Measurements from ENCODE around the gene VPS13D. TPM values are rescaled to one million over a fixed set of nuclear protein-coding genes. Genes with fewer than 3 reads are reported as not detected.

Gene VPS13D
- total RNA-seq, 1 experiment from 2014 or later = 30.7 TPM

GRCh38 chr1:12555411-12556367 lies 325.9 kb downstream of the VPS13D start:
- Histone ChIP-seq H3K9me3 (ENCODE audit: low read length) (no peaks in the 10 kb centered on the region), H2AFZ (ENCODE audit: low read length) (no peak overlapping the region), H3K9ac (ENCODE audit: low read length) (no peak overlapping the region), H3F3A (ENCODE audit: low read length, unreplicated experiment) (no peaks in the 10 kb centered on the region), H3K9me2 (replicated peaks; ENCODE audit: low read length) (no peaks in the 10 kb centered on the region), H3K4me3 (ENCODE audit: low read length) (no peak overlapping the region), H3K27me3 (ENCODE audit: low read length) (no peaks in the 10 kb centered on the region), H3K4me2 (ENCODE audit: low read length) (no peak overlapping the region), H3K4me1 (ENCODE audit: insufficient read depth, low read length) (peaks cover under 1% of the 10 kb centered on the region; the same call in 1 of the 2 replicates), H3K27ac (ENCODE audit: low read length) (no peak overlapping the region), H4K20me1 (ENCODE audit: low read length) (no peaks in the 10 kb centered on the region), H3K36me3 (ENCODE audit: low read depth, low read length) (no peaks in the 10 kb centered on the region), H3K79me2 (ENCODE audit: low read length) (no peaks in the 10 kb centered on the region)
- DNase-seq = no peak
- TF ChIP-seq EZH2 (IDR thresholded peaks at IDR 0.05; ENCODE audit: low read length, unreplicated experiment) (no peak), EZH2phosphoT487 (IDR thresholded peaks at IDR 0.05; ENCODE audit: borderline replicate concordance, low read length) (no peak)
- TF ChIP-seq, protein P1, sequence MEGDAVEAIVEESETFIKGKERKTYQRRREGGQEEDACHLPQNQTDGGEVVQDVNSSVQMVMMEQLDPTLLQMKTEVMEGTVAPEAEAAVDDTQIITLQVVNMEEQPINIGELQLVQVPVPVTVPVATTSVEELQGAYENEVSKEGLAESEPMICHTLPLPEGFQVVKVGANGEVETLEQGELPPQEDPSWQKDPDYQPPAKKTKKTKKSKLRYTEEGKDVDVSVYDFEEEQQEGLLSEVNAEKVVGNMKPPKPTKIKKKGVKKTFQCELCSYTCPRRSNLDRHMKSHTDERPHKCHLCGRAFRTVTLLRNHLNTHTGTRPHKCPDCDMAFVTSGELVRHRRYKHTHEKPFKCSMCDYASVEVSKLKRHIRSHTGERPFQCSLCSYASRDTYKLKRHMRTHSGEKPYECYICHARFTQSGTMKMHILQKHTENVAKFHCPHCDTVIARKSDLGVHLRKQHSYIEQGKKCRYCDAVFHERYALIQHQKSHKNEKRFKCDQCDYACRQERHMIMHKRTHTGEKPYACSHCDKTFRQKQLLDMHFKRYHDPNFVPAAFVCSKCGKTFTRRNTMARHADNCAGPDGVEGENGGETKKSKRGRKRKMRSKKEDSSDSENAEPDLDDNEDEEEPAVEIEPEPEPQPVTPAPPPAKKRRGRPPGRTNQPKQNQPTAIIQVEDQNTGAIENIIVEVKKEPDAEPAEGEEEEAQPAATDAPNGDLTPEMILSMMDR (conservative IDR thresholded peaks at IDR 0.05; ENCODE audit: low read depth, low read length) = no peak
- ATAC-seq = no peak
- BruUV-seq (replicated peaks) = no TSS peak
- CTCF ChIA-PET = no interaction called here
- POLR2A ChIA-PET (ENCODE audit: unreplicated experiment) = no interaction called here
- intact Hi-C loops (cut with micrococcal nuclease) = no loop called here

DNA sequence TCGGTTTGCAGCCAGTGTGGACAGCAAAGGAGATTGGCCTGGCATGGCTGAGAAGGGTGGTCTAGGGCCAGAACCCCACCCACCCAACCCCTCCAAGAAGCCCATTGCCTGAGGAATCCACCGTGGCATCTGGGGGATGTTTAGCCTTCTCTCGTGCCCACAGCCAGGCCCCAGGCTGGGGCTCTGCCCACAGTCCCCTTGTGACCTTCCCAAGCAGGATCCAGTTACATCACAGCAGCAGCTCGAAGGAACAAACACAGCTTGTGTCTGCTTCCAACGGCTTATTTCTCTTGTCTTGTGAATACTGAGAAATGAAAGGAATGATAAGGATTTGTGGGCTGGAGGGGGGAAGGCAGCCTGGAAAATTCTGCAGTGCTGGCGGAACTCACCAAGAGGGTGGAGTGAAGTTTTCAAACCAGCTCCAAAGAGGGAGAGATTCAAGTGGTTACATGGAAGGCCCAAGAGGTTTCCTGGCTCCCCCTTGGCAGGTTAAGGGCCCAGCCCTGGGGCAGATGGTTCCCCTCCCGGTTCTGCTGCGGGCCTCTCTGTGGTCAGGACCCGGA lies 326.6 kb downstream of the VPS13D start:
- H3K4me1 ChIP-seq (ENCODE audit: insufficient read depth, low read length) = no peaks in the 10 kb centered on the region
- POLR2A ChIA-PET (ENCODE audit: unreplicated experiment) = no interaction called here
- CTCF ChIA-PET = no interaction called here
- no peaks in the 10 kb centered on the region for H3K9me2 ChIP-seq (replicated peaks; ENCODE audit: low read length)
- no peak for DNase-seq
- no peaks in the 10 kb centered on the region for H3K27me3 ChIP-seq (ENCODE audit: low read length)
- H3K36me3 ChIP-seq (ENCODE audit: low read depth, low read length) = no peaks in the 10 kb centered on the region
- no TSS peak for BruUV-seq (replicated peaks)
- H3K79me2 ChIP-seq (ENCODE audit: low read length) = no peaks in the 10 kb centered on the region
- no peaks in the 10 kb centered on the region for H3F3A ChIP-seq (ENCODE audit: low read length, unreplicated experiment)
- H4K20me1 ChIP-seq (ENCODE audit: low read length) = no peaks in the 10 kb centered on the region
- 0 out of 2 replicates have a peak overlapping the region, but pooled peaks have one; percentile 32 for H2AFZ ChIP-seq (ENCODE audit: low read length)
- TF ChIP-seq EZH2 (IDR thresholded peaks at IDR 0.05; ENCODE audit: low read length, unreplicated experiment) (no peak), EZH2phosphoT487 (IDR thresholded peaks at IDR 0.05; ENCODE audit: borderline replicate concordance, low read length) (no peak)
- TF ChIP-seq, protein P1 (conservative IDR thresholded peaks at IDR 0.05; ENCODE audit: low read depth, low read length) = no peak
- no peak overlapping the region for H3K9ac ChIP-seq (ENCODE audit: low read length)
- H3K9me3 ChIP-seq (ENCODE audit: low read length) = no peaks in the 10 kb centered on the region
- H3K4me3 ChIP-seq (ENCODE audit: low read length) = no peak overlapping the region
- intact Hi-C loops (cut with micrococcal nuclease) = no loop called here
- H3K4me2 ChIP-seq (ENCODE audit: low read length) = no peak overlapping the region
- peak; percentile 43; the same call in 1 of the 2 replicates for ATAC-seq
- H3K27ac ChIP-seq (ENCODE audit: low read length) = no peak overlapping the region

Data from PC-3 (cell line).